ENCODE data around the gene CNST.
"Not testable (repeated sequence)": the region's sequence is repeated elsewhere in the genome, so short reads cannot be mapped to it uniquely, and the experiment has no call there.

CNST gene

DNA sequence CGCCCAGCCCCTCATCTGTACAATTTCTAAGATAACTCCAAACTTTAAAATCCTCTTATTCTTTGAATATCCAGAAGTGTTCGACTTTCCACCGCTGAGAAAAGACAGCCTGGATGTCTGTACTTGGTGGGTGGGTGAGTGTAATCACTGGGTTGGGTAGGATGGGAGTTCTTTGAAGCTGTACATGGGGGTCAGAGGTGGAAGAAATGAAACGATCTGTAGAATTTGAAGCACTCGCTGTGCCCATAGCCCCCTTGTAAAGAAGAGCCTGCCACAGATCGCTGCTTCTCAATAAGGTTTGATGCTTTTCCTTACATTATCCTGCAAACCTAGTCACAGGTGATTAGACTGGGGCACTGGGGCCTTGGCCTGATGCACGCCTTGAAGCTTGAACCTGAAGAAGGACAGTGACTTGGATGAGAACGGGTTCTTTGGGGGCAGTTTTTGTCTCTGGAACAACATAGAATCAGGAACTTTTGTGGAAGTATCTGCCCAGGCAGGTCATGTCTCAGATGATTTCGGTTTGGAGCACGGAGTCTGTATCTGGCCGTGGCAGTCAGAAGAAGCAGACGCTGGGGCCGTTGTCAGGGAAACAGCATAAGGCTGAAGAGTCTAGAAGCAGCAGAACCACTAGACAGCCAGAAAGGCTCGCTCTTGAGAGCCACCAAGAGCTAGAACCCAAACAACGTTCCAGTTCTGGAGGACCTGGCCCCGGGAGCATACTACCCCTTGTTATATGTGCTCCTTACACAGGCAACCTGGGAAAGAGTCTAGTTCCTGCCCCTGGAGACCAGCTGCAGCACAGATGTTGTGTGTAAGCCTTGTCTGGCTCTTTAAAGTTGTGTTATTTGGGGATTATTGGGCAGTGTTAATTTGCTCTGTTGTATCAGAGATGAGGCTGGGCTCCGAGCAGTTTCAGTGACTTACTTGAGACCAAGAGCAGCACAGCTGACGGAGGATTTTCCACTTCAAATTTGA, 112.8 kb downstream of the CNST start:
- DNase-seq: no peak
- no peak for ATAC-seq

GRCh38 chr1:246679794-246680177, 113.5 kb downstream of the CNST start:
- Mint-ChIP-seq H3K27me3 (no peaks in the 10 kb centered on the region), H3K4me3 (no peak overlapping the region), H3K4me1 (no peaks in the 10 kb centered on the region), H3K9me3 (peaks cover 6% of the 10 kb centered on the region), H3K27ac (no peak overlapping the region), H3K36me3 (ENCODE audit: low read depth) (no peaks in the 10 kb centered on the region)
- ATAC-seq (no peak), DNase-seq (no peak)

More for the DNA sequence above, 112.8 kb downstream of the CNST start:
- H3K4me1 Mint-ChIP-seq: no peaks in the 10 kb centered on the region
- no peak overlapping the region for H3K4me3 Mint-ChIP-seq
- H3K27ac Mint-ChIP-seq: no peak overlapping the region
- H3K36me3 Mint-ChIP-seq (ENCODE audit: low read depth): no peaks in the 10 kb centered on the region
- no peaks in the 10 kb centered on the region for H3K27me3 Mint-ChIP-seq
- H3K9me3 Mint-ChIP-seq: peaks cover 6% of the 10 kb centered on the region

GRCh38 chr1:246680190-246680589, 113.9 kb downstream of the CNST start:
- H3K27ac Mint-ChIP-seq: no peak overlapping the region
- no peaks in the 10 kb centered on the region for H3K4me1 Mint-ChIP-seq
- H3K27me3 Mint-ChIP-seq: no peaks in the 10 kb centered on the region
- ATAC-seq: no peak
- peaks cover 2% of the 10 kb centered on the region for H3K9me3 Mint-ChIP-seq
- no peaks in the 10 kb centered on the region for H3K36me3 Mint-ChIP-seq (ENCODE audit: low read depth)
- DNase-seq: no peak
- no peak overlapping the region for H3K4me3 Mint-ChIP-seq

GRCh38 chr1:246680696-246681130, 114.5 kb downstream of the CNST start:
- no peaks in the 10 kb centered on the region for H3K9me3 Mint-ChIP-seq
- DNase-seq (no peak), ATAC-seq (no peak)
- no peaks in the 10 kb centered on the region for H3K36me3 Mint-ChIP-seq (ENCODE audit: low read depth)
- H3K27me3 Mint-ChIP-seq: no peaks in the 10 kb centered on the region
- H3K4me3 Mint-ChIP-seq: no peak overlapping the region
- H3K27ac Mint-ChIP-seq: no peak overlapping the region
- no peaks in the 10 kb centered on the region for H3K4me1 Mint-ChIP-seq

DNA sequence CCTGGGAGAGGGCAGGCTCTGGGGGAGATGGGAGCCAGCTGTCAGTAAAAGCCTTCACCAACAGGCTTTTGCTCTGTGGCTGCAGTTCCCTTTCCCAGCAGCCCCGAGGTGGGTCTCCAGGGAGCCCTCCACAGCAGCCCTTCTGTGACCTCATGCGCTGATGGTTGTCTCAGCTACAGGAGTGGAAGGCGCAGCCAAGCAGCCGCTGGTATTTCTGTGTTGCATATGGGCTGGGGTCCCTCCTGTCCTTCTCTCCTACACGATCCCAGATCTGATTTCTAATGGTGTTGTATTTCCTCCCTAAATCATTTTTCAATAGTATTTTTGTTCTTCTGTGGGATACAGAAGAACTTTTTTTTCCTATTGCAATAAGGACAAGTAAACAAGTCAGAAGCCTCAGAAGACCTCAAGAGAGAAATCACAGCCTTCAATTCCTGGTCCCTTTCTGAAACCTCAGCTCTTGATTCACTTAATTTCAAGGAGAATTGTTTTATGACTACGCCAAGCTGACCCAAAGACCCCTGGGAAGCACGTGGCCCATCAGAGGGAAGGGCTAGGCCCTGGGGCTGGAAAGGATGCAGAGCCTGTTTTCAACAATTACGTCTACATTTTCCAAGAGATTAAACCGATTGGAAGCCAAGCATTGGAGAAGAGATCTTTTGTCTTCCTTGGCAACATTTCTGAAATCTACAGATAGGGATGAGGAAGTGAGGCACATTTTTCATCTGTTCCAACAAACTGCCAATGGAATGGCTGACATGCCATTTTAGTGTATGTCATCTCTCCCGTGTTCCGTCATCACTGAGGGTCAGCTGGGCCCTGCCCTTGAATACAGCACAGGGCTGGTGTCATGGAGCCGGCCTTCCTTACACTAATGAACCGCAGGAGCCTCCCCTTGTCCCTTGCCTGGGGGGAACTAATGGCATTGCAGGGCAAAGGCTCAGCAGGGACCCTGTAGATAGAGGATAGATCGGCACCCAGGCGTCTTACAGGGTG, 115.9 kb downstream of the CNST start:
- H3K9me3 Mint-ChIP-seq: no peaks in the 10 kb centered on the region
- H3K36me3 Mint-ChIP-seq (ENCODE audit: low read depth): no peaks in the 10 kb centered on the region
- ATAC-seq: no peak
- H3K4me1 Mint-ChIP-seq: no peaks in the 10 kb centered on the region
- DNase-seq: no peak
- H3K27ac Mint-ChIP-seq: no peak overlapping the region
- no peaks in the 10 kb centered on the region for H3K27me3 Mint-ChIP-seq
- no peak overlapping the region for H3K4me3 Mint-ChIP-seq

GRCh38 chr1:246683521-246683920, 117.3 kb downstream of the CNST start:
- H3K4me3 Mint-ChIP-seq: no peak overlapping the region
- no peaks in the 10 kb centered on the region for H3K9me3 Mint-ChIP-seq
- no peaks in the 10 kb centered on the region for H3K4me1 Mint-ChIP-seq
- DNase-seq: no peak
- ATAC-seq: no peak
- no peak overlapping the region for H3K27ac Mint-ChIP-seq
- no peaks in the 10 kb centered on the region for H3K36me3 Mint-ChIP-seq (ENCODE audit: low read depth)
- no peaks in the 10 kb centered on the region for H3K27me3 Mint-ChIP-seq

- no peaks in the 10 kb centered on the region for H3K36me3 Mint-ChIP-seq (ENCODE audit: low read depth)
- H3K4me1 Mint-ChIP-seq: peaks cover 2% of the 10 kb centered on the region
- DNase-seq (no peak), ATAC-seq (no peak)
- no peak overlapping the region for H3K4me3 Mint-ChIP-seq
- no peaks in the 10 kb centered on the region for H3K27me3 Mint-ChIP-seq
- H3K9me3 Mint-ChIP-seq: no peaks in the 10 kb centered on the region
- no peak overlapping the region for H3K27ac Mint-ChIP-seq
These were observed 120.7 kb downstream of the CNST start for GRCh38 chr1:246687002-246687401.

GRCh38 chr1:246689409-246690008, 123.3 kb downstream of the CNST start:
- H3K9me3 Mint-ChIP-seq: peaks cover 2% of the 10 kb centered on the region
- peak; percentile 94 for ATAC-seq
- H3K4me1 Mint-ChIP-seq: peaks cover 2% of the 10 kb centered on the region
- peak; percentile 45 for DNase-seq
- H3K4me3 Mint-ChIP-seq: no peak overlapping the region
- H3K36me3 Mint-ChIP-seq (ENCODE audit: low read depth): no peaks in the 10 kb centered on the region
- no peaks in the 10 kb centered on the region for H3K27me3 Mint-ChIP-seq
- no peak overlapping the region for H3K27ac Mint-ChIP-seq

DNA sequence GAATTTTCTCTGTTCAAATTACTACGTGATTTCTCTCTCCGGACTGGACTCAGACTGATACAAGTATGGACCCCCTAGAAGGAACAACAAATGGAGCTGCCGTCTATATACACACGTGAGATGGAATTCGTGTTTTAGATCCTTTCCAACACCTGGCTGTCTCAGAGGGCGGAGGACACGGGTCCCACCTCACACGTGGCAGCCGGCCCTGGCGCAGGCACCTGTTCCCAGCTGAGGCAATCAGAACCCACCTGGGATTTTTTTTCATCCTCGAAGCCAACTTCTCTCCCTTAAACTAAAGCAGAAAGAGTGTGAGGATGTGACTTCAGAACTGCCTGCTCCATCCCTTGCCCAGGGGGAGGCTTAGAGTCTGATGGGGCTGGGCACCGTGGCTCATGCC, 123.8 kb downstream of the CNST start:
- no peaks in the 10 kb centered on the region for H3K36me3 Mint-ChIP-seq (ENCODE audit: low read depth)
- no peak overlapping the region for H3K27ac Mint-ChIP-seq
- peaks cover 6% of the 10 kb centered on the region for H3K9me3 Mint-ChIP-seq
- ATAC-seq (no peak), DNase-seq (no peak)
- peaks cover 2% of the 10 kb centered on the region for H3K4me1 Mint-ChIP-seq
- H3K27me3 Mint-ChIP-seq: no peaks in the 10 kb centered on the region
- no peak overlapping the region for H3K4me3 Mint-ChIP-seq

DNA sequence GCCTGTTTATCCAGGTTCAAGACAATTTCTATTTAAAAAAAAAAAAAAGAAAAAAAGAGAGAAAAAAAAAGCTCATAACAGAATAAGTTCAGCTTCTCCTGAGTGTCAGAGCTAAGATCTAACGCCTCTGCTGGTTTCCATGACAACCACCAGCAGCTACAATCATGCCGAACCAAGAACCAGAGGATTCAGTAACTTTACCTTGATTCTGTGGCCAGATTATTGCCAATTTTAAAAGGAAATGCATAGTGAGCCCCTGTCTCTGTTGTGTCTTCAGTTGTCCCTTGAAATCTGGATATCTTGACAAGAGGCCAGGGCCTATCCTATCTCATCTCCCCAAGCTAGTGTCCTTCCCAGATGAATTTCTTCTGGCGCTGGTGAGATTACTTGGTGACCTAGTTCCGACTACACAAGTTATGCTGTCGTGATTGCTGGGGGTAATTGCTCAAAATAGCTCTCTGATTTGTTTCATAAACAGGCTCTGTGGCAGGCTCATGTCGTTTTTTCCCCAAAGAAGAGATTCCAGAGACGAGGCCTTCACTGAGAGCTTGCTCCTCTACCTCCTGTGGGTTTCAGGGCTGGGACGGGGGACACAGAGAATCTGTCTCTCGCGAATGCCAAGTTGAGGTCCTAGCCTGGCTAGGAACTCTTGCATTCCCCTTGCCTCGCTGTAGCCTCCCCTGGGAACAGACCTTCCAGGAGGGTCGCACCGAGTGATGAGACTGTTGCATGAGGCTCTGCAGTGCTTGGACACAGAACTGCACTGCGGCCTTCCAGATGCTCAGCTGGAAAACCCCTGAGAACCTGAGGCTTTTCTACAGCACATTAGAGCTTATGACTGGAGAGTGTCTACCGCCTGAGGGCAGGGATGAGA, 125.6 kb downstream of the CNST start:
- no peak for ATAC-seq
- Mint-ChIP-seq H3K27ac (no peak overlapping the region), H3K4me3 (no peak overlapping the region), H3K36me3 (ENCODE audit: low read depth) (no peaks in the 10 kb centered on the region), H3K4me1 (peaks cover 2% of the 10 kb centered on the region), H3K9me3 (peaks cover 6% of the 10 kb centered on the region), H3K27me3 (no peaks in the 10 kb centered on the region)
- DNase-seq: no peak

GRCh38 chr1:246694213-246694895, 128.1 kb downstream of the CNST start:
- not testable (repeated sequence) for H3K4me1 Mint-ChIP-seq; DNase-seq; H3K4me3 Mint-ChIP-seq; ATAC-seq; H3K27ac Mint-ChIP-seq; H3K27me3 Mint-ChIP-seq; H3K36me3 Mint-ChIP-seq (ENCODE audit: low read depth); H3K9me3 Mint-ChIP-seq

DNA sequence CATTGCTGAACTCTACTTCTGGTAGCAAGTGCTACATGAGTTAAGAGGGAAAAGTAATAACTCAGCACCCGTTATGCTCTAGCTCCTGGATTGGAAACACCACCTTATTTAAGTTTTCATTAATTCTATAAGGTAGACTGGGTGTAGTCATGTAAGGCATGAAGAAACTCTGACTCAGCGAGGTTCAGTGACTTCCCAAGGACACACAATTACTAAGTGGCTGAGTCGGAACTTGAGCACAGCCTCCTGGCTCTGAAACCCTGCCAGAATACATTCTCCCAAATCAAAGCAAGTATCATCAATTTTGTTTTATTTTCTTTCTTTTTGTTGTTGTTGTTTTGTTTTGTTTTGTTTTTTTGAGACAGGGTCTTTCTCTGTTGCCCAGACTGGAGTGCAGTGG, 128.9 kb downstream of the CNST start:
- no peak overlapping the region for H3K27ac Mint-ChIP-seq
- H3K27me3 Mint-ChIP-seq: no peaks in the 10 kb centered on the region
- no peaks in the 10 kb centered on the region for H3K36me3 Mint-ChIP-seq (ENCODE audit: low read depth)
- ATAC-seq (no peak), DNase-seq (no peak)
- H3K4me1 Mint-ChIP-seq: peaks cover 6% of the 10 kb centered on the region
- peaks cover 6% of the 10 kb centered on the region for H3K9me3 Mint-ChIP-seq
- H3K4me3 Mint-ChIP-seq: no peak overlapping the region

- H3K27me3 Mint-ChIP-seq: no peaks in the 10 kb centered on the region
These were observed 129.4 kb downstream of the CNST start for GRCh38 chr1:246695666-246696065.

More at GRCh38 chr1:246695666-246696065, 129.4 kb downstream of the CNST start:
- no peak overlapping the region for H3K27ac Mint-ChIP-seq
- H3K36me3 Mint-ChIP-seq (ENCODE audit: low read depth): no peaks in the 10 kb centered on the region
- H3K9me3 Mint-ChIP-seq: peaks cover 6% of the 10 kb centered on the region
- peaks cover 6% of the 10 kb centered on the region for H3K4me1 Mint-ChIP-seq
- no peak for DNase-seq
- no peak overlapping the region for H3K4me3 Mint-ChIP-seq
- ATAC-seq: no peak
